Measurements from ENCODE around the gene RNF175.

The RNF175 gene

DNA sequence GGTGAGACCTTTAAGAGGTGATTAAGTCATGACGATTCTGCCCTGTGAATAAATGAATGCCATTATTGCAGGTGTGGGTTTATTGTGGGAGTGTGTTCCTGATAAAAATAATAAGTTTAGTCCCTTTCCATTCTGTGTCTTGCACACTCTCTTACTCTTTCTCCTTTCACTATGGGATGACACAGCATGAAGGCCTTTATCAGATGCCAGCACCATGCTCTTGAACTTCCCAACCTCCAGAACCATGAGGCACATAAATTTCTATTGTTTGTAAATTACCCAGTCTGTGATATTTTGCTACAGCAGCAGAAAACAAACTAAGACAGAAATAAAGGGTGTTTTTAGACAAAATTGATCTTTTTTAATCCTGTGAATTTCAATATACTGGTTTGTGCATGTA lies 18.6 kb upstream of the RNF175 start:
- no peaks in the 10 kb centered on the region for H3K4me1 ChIP-seq
- H3K9me3 ChIP-seq = no peaks in the 10 kb centered on the region
- H3K27ac ChIP-seq = no peak overlapping the region
- intact Hi-C loops (cut with DNase I; ENCODE audit: low total_unique reads) = no loop called here
- no peak for DNase-seq
- no peaks in the 10 kb centered on the region for H3K36me3 ChIP-seq
- no peak overlapping the region for H3K4me3 ChIP-seq
- H3K27me3 ChIP-seq = peaks cover 0 to 4% of the 10 kb centered on the region in 2 donors
- TF ChIP-seq, protein P1, sequence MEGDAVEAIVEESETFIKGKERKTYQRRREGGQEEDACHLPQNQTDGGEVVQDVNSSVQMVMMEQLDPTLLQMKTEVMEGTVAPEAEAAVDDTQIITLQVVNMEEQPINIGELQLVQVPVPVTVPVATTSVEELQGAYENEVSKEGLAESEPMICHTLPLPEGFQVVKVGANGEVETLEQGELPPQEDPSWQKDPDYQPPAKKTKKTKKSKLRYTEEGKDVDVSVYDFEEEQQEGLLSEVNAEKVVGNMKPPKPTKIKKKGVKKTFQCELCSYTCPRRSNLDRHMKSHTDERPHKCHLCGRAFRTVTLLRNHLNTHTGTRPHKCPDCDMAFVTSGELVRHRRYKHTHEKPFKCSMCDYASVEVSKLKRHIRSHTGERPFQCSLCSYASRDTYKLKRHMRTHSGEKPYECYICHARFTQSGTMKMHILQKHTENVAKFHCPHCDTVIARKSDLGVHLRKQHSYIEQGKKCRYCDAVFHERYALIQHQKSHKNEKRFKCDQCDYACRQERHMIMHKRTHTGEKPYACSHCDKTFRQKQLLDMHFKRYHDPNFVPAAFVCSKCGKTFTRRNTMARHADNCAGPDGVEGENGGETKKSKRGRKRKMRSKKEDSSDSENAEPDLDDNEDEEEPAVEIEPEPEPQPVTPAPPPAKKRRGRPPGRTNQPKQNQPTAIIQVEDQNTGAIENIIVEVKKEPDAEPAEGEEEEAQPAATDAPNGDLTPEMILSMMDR (IDR thresholded peaks at IDR 0.05) = no peak

DNA sequence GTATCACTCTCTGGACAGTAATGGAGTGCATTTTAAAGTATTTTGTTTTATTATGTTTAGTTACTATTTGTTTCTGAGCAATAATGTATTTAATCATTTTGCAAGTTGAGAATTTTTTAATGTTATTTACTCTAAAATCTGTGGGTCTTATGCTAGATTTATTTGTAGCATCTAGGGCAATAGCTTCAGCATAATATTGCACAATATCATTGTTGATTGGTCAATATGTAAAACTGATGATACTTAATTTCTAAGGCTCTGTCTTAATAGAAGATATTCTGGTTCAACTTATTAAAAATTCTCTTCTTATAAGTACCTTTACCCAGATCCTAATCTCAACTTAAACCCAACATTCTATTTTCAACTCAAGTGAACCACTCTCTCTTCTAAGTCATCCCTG lies 17.6 kb upstream of the RNF175 start:
- DNase-seq = no peak

DNA sequence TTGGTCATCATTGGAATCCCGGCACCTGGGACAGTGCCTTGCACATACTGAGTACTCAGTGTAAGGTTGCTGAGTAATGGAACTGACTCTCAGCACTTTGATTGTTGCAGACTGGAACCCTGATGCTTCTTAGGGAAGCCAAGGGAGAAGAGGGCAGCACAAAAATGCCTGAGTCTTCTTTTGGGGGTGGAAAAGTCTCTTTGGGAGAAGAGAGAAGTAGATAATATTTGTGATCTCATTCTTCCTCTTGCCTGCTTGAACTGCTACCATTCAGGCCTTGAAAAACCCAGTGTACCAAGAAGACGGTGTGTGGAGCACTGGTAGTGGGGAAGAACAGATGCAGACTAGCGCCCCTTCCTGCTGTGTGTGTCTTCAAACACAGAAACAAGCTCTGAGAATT lies 16.8 kb upstream of the RNF175 start:
- TF ChIP-seq, protein P1 (IDR thresholded peaks at IDR 0.05) = no peak
- no peaks in the 10 kb centered on the region for H3K4me1 ChIP-seq
- no peaks in the 10 kb centered on the region for H3K36me3 ChIP-seq
- intact Hi-C loops (cut with DNase I; ENCODE audit: low total_unique reads) = no loop called here
- H3K4me3 ChIP-seq = no peak overlapping the region
- H3K27me3 ChIP-seq = peaks cover 0 to 4% of the 10 kb centered on the region in 2 donors
- no peaks in the 10 kb centered on the region for H3K9me3 ChIP-seq
- no peak overlapping the region for H3K27ac ChIP-seq
- no peak for DNase-seq

More for the DNA sequence above, 17.6 kb upstream of the RNF175 start:
- TF ChIP-seq, protein P1 (IDR thresholded peaks at IDR 0.05) = no peak
- intact Hi-C loops (cut with DNase I; ENCODE audit: low total_unique reads) = no loop called here
- Histone ChIP-seq H3K36me3 (no peaks in the 10 kb centered on the region), H3K27ac (no peak overlapping the region), H3K4me1 (no peaks in the 10 kb centered on the region), H3K27me3 (peaks cover 0 to 4% of the 10 kb centered on the region in 2 donors), H3K9me3 (no peaks in the 10 kb centered on the region), H3K4me3 (no peak overlapping the region)

DNA sequence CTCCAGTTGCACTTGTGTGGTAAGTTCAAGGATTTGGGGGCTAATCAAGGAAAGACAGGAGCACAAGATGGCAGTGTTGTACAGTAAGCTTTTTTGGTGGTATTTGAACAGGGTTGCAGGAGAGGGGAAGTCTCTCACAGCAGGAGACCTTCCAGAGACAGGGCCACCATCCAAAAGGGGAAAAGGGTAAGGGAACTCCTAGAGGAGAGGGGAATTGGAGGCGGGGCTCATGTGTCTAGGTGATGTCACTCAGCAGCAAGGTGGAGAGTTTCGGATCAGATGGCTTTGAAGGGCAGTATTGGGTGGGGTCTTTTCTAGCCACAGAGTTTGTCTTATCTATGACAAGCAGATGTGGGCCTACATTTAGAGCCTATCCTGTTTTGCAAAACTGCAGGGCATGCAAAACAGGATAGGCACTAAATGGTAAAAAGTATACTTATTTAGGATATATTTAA lies 13.4 kb upstream of the RNF175 start:
- intact Hi-C loops (cut with DNase I; ENCODE audit: low total_unique reads) = no loop called here
- no peak for DNase-seq

DNA sequence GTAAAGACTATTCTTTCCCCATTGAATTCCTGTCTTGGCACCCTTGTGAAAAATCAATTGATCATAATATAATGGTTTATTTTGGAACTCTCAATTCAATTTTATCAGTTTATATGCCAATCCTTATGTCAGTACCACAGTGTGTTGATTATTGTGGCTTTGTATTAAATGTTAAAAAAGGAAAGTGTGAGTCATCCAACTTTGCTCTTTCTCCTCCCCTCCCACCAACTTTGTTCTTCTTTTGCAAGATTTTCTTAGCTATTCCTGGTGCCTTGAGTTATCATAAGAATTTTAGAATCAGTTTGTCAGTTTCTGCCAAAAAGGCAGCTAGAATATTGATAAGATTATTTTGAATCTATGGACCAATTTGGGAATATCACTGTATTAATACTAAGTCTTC lies 11.2 kb upstream of the RNF175 start:
- Histone ChIP-seq H3K27ac (no peak overlapping the region), H3K9me3 (no peaks in the 10 kb centered on the region), H3K36me3 (no peaks in the 10 kb centered on the region), H3K4me3 (no peak overlapping the region), H3K27me3 (no peaks in the 10 kb centered on the region), H3K4me1 (no peaks in the 10 kb centered on the region)
- no peak for DNase-seq
- intact Hi-C loops (cut with DNase I; ENCODE audit: low total_unique reads) = no loop called here
- TF ChIP-seq, protein P1 (IDR thresholded peaks at IDR 0.05) = no peak

More for the DNA sequence above, 13.4 kb upstream of the RNF175 start:
- no peaks in the 10 kb centered on the region for H3K4me1 ChIP-seq
- H3K27me3 ChIP-seq = no peaks in the 10 kb centered on the region
- TF ChIP-seq, protein P1 (IDR thresholded peaks at IDR 0.05) = no peak
- H3K9me3 ChIP-seq = no peaks in the 10 kb centered on the region
- H3K27ac ChIP-seq = no peak overlapping the region
- no peaks in the 10 kb centered on the region for H3K36me3 ChIP-seq
- no peak overlapping the region for H3K4me3 ChIP-seq

DNA sequence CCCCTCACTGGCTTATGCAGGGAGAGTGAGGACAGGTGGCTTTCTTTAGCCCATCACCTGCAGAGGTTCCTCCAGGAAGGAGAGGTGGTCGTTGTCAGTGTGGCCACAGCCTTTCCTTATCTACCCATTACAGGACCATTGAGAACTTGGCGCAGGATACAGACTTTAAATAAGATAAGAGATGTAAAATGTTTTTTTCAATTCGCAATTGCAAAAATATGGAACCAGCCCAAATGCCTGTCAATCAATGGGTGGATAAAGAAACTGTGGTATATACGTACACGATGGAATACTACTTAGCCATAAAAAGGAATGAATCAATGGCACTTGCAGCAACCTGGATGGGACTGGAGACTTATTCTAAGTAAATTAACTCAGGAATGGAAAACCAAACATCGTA lies 6.9 kb upstream of the RNF175 start:
- Histone ChIP-seq H3K9me3 (no peaks in the 10 kb centered on the region), H3K4me3 (no peak overlapping the region), H3K4me1 (no peaks in the 10 kb centered on the region), H3K27ac (no peak overlapping the region), H3K27me3 (no peaks in the 10 kb centered on the region), H3K36me3 (no peaks in the 10 kb centered on the region)
- TF ChIP-seq, protein P1 (IDR thresholded peaks at IDR 0.05) = no peak
- DNase-seq = no peak
- intact Hi-C loops (cut with DNase I; ENCODE audit: low total_unique reads) = no loop called here
